Measurements from ENCODE around the gene ZNF628.
"Not testable (repeated sequence)": the region's sequence is repeated elsewhere in the genome, so short reads cannot be mapped to it uniquely, and the experiment has no call there.

The ZNF628 gene

DNA sequence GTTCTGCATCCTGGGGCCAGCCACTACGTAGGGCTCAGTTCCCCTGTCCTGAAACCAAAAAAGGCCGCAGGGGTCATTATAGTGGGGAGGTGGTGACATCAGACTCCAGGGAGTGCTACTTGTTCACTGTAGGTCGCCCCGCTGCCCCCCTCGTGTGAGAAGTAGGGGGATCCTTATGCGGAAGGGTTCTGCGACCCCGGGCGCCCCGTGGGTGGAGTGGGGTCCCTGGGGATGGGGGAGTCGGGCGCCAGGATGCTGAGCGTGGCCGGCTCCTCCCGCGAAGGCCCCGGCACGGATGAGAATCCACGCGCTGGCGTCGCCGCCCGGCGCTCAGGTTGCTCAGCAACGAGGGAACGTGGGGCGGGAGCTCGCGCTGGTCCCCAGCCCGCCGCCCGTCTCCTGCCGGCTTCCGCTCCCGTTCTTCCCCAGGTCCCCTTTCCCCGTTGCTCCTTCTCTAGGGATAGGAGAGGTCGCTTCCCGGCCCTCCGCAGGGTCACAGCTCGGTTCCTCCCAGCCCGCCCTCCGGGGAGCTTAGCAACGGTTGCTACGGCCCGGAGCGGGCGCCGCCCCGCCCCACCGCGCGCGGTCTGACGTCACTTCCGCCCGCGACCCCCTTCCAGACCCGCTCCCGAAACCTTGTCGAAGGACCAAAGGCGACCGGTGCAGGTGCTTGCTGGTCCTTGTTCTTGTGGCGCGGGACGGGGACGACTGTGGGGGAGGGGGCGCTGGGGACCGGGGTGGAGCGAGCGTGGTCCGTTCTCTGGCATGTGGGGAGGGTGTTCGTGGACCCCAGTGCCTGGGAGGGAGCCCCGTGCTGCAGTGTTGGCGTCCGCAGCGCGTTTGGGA is 8.4 kb downstream of the ZNF628 start, which contains the start of gene NAT14:
NAT14 (plus strand) TSS at position 596 of the 846 bp plus-strand sequence. CDS start 521 bp downstream, outside the sequence.
- DNase-seq (ENCODE audit: low spot score): peak; percentile 38

DNA sequence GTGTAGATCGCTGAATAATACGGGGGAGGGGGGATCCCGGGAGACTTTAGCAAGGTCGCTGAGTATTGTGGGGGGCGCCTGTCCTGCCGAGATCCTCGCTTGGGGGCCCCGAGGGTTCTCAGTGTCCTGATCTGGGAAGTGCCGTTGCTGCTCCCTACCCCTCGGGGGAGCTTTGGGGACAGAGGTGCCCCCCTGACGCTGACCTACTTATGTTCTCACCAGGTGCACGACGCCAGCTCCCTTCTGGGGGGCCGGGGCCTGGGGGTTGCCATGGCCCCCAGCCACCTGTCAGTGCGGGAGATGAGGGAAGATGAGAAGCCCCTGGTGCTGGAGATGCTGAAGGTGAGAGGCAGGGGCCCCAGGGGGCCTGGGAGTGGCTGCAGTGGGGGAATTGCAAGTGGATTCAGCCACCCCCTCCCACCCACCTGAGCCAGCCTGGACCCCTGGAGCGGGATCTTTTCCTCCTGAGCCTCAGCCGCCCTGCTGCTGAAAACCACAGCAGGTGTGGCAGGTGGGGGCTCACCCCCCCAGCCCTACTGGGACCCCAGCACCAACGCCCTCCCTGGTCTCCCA is 9.1 kb downstream of the ZNF628 start:
- DNase-seq (ENCODE audit: low spot score): no peak

DNA sequence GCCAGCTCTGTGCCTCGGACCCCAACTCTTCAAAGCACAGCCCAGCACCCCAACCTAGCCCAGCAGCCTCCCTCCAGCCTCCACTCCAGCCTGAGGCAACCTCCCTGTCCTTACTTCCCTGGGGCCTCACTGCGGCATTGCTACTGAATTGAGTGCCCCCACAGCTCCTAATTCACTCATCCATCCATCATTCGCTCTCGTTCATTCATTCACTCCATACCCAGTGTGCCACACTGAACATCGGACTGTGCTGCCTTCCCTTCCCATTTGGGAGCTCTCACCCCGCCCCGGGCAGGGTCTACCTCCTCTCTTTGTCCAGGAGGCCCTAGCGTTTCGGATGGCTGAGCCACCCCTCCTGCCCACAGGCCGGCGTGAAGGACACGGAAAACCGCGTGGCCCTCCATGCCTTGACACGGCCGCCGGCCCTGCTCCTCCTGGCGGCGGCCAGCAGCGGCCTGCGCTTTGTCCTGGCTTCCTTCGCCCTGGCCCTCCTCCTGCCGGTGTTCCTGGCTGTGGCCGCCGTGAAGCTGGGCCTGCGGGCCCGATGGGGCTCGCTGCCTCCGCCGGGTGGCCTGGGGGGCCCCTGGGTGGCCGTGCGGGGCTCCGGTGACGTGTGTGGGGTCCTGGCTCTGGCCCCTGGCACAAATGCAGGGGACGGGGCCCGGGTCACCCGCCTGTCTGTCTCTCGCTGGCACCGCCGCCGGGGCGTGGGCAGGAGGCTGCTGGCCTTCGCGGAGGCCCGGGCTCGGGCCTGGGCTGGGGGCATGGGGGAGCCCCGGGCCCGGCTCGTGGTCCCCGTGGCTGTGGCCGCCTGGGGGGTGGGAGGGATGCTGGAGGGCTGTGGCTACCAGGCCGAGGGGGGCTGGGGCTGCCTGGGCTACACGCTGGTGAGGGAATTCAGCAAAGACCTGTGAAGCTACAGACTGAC is 9.9 kb downstream of the ZNF628 start:
- no peak for DNase-seq (ENCODE audit: low spot score)

DNA sequence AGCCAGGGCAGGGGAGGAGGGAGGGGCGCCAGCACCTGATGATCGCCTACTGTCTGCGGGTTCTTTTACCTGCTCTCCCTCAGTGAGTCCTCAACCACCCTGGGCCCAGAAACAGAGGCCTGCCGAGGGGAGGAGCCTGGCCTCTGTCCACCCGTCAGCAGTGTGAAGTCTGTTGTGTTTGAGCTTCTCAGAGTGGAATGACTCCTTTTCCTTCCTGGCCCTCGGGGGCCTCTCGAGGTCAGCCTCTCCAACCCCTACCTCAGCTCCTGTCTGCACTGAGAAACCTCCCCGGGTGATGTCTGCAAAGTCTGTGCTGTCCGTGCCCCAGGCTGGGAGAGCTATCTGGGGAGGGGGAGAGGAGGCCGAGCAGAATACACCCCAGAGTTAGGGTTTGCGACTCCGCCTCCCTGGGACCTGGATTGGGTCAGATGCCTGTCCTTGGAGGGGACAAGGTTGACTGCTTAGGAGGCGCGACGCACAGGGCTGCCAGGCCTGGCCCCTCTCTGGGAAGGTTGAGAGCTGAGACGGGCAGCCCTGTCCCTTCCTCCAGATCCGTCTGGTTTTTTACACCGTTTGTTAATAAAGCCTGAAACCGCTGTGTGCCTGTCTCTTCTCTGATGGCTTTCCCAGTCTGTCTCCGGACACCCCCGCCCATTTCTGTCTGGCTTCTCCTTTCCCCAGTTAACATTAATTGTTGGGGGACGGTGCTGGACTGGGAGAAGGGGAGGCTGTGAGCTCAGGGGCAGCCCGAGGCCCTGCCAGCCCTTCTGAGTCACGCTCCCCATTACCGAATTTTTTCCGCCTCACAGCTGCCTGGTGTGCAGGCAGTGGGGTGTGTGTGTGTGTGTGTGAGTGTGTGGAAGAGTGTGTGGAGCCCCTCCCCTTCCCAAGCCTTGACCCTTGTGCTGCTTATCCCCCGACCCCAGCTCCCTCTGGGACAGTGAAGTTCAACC is 10.8 kb downstream of the ZNF628 start:
- no peak for DNase-seq (ENCODE audit: low spot score)

DNA sequence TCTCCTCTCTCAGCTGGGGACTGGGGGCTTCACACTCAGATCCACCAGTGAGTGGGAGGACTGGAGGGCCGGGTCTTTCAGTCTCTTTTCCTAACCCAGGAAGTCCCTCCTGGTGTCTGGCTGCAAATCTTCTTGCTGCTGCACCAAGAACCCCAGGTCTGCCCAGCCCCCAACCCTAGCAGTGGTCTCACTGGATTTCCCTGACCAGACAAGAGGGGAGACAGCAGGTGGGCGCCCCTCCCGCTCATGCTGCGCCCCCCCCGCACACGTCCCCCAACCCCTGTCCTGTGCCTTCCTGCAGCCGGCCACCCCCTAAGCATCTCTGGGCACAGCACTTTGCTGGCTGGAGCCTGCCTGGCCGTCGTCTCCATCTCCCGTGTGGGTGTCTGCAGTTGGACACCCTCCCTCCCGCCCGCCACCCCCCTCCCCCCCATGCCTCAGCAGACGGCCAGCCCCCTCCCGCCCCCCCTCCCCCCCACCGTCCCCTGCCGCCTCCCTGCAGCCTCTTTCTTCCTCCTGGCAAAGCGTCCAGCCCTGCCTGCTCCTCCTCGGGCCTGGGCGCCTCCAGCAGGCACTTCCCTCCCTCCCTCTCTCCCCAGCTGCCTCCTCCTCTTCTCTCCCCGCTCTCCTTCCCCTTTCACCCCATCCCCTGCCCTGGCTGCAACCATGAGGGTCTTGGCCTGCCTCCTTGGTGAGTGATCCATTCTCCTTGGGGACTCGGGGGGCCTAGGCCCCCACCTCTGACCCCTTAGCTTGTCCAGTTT is 11.7 kb downstream of the ZNF628 start, which contains the start of gene SSC5D:
SSC5D (plus strand) TSS at position 513 of the 764 bp plus-strand sequence; CDS start at position 667, 154 bp downstream.
- DNase-seq (ENCODE audit: low spot score): no peak

DNA sequence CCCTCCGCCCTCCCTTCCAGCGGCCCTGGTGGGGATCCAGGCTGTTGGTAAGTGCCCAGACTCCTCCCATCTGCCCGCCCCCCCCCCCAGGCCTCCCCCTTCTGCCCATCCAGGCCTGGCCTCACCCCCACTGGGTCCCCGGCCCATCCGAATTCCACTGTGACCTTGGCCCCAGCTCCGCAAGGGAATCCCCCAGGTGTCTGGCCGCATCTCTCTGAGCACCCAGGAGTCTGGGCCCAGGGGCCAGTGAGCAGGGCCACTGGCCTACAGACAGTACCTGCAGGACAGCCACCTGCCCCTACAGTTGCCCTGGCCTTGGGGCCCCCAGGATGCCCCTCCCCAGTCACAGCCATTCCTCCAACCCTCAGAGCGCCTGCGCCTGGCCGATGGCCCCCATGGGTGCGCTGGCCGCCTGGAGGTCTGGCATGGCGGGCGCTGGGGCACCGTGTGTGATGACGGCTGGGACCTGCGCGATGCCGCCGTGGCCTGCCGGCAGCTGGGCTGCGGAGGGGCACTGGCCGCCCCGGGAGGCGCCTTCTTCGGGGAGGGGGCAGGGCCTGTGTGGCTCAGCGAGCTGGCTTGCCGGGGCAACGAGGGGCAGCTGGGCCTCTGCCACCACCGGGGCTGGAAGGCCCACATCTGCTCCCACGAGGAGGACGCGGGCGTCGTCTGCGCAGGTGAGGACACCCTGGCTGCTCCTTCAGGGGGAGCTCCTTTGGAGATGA is 12.7 kb downstream of the ZNF628 start:
- no peak for DNase-seq (ENCODE audit: low spot score)

DNA sequence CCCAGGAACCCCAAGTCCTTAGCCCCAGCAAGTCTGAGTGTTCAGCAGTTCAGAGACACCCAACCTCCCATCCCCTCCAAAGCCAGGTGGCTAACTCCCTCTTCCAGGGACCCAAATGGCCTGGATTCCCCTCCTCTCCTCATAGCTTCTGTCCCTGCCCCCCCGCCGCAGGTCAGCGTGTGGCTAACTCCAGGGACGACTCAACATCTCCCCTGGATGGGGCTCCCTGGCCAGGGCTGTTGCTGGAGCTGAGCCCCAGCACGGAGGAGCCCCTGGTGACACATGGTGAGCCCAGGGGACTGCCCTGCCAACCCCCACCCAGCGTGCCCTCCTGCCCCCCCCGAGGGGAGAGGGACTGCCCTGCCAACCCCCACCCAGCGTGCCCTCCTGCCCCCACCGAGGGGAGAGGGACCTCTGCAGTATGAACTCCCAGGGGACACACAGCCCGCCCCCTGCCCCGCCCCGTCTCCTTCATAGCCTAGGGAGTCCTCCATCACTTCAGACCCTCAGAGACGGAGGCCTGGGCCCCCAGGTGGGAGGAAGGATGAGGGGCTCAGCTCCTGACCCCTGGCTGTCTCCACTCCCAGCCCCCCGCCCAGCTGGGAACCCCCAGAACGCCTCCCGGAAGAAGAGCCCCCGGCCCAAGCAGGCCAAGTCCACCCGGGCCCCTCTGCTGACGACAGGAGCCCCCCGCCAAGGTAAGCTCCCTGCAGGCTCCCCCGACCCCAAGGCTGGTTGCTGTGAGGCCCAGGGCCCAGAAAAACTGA is 13.5 kb downstream of the ZNF628 start:
- no peak for DNase-seq (ENCODE audit: low spot score)

DNA sequence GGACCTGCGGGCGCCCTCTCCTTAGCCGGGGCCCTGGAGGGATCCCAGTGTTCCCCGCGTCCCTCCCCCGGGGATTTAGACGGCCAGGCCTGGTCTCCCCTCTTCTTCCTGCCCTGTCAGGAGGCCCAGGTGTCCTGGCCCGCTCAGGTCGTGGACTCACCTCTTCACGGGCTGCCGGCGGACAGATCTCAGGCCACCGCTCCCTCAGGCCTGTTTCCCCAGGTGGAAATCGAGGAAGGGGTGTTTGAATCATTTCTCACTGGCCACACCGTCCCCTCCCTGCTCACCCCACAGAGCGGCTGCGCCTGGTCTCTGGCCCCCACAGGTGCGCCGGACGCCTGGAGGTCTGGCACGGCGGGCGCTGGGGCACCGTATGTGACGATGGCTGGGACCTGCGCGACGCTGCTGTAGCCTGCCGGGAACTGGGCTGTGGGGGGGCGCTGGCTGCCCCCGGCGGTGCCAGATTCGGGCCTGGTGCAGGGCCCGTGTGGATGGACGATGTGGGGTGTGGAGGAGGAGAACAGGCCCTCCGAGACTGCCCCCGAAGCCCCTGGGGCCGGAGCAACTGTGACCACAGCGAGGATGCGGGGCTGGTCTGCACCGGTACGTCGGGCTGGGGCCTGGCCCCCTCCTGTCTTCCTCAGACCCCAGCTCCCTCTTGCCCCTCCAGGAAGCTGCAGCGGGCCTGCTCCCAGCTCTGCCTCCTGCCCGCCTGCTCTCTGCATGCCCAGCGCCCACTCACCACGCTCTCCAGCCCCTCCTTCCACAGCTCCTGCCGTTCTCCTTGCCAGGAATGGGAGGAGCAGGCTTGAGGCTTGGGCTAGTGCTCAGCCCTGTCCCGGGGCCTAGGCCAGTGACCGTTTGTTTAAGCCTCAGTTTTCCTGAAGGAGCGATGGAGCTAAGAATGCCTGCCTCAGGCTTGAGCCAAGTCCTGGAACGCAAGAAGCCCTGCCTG is 14.3 kb downstream of the ZNF628 start:
- no peak for DNase-seq (ENCODE audit: low spot score)

DNA sequence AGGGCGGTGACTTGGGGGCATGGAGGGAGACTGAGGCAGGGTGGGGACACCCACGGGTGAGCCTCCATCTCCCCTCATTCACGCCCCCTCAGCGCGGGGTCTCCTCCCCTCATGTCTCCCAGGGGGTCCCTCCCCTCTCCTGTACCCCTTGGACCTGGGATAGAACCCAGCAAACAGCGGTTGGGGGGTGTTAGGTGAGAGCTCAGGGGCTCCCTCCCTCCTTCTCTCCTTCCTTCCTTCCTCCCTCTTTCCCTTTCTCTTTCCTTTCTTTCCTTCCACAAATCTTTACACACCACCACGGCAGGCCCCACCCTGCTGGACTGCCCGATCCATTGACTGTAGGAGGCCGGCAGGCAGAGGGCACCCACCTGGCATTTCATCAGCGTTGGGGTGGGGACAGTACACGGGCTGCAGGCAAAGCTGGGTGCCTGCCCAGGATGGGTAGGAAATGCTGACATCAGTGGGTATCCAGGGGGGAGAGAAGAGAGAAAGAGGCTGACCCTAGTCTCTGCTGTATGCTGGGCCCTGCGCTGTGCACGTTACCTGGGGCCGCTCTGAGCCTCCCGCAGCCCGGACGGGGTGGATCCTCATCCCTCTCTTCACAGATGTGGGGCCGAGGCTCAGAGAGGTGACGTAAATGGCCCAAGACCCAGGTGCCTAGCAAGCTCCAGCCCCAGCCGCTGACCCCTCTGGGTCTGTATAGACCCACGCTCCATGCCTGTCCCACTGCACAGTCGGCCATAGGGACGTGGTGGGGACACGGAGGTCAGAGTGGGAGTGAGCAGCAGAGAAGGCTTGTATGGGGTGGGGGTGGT is 15.3 kb downstream of the ZNF628 start:
- DNase-seq (ENCODE audit: low spot score): no peak

DNA sequence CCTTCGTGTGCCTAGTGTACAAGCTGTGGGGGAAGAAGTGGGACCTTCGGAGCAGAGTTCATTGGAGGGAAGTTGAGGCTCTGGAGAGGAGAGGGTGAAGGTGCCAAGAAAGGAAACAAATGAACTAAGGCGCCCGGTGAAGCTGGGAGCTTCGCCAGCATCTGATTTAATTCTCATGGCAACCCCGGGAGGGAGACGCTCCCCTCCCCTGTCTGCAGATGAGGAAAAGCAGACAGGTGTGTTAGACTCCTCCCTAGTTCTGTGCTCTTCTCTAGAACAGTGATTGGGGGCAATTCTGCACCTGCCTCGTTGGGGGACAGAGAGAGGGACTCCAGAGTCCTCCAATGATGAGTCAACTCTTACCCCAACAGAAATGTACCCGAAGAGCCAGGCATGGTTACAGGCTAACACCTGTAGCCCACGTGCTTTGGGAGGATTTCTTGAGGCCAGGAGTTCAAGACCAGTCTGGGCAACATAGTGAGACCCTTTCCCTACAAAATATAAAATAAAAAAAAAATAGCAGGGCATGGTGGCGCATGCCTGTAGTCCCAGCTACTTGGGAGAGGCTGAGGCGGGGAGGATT is 16.0 kb downstream of the ZNF628 start:
- DNase-seq (ENCODE audit: low spot score): no peak

DNA sequence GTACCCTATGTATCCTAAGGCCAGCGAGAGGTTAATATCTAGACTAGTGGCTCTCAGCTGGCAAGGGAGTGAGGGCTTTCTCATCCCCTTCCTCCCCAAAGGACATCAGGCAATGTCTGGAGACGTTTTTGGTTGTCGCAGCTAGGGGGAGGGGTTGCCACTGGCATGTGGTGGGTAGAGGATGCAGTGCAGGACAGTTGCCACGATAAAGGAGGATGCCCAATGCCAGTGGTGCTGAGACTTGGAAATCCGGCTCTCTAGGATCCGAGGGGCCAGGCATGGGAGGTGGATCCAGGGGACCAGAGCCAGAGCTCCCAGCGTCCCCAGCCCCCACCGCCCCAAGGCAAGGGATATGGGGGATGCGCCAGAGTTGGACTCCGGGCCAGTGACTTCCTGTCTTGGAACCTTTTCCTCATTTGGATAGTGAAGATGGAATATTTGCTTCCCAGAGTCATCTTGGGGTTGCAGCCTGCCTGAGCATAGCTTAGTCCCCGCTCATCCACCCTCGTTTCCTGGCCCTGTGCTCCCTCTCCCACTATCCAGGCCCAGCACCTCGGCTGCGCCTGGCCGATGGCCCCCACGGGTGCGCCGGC is 16.7 kb downstream of the ZNF628 start:
- no peak for DNase-seq (ENCODE audit: low spot score)

DNA sequence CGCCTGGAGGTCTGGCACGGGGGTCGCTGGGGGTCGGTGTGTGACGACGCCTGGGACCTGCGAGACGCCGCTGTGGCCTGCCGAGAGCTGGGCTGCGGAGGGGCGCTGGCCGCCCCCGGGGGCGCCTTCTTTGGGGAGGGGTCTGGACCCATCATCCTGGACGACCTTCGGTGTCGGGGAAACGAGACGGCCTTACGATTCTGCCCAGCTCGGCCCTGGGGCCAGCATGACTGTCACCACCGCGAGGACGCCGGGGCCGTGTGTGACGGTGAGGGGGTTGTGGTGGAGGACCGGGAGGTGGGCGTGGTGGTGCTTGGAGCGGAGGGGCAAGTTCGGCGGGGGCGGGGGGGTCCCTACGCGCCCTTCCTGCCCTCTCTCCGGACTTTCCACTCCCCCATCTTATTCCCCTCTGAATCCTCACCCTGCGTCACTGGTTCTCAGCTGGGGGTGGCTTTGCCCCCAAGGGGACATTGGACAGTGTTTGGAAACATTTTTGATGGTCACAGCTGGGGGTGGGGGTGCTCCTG is 17.3 kb downstream of the ZNF628 start:
- no peak for DNase-seq (ENCODE audit: low spot score)

DNA sequence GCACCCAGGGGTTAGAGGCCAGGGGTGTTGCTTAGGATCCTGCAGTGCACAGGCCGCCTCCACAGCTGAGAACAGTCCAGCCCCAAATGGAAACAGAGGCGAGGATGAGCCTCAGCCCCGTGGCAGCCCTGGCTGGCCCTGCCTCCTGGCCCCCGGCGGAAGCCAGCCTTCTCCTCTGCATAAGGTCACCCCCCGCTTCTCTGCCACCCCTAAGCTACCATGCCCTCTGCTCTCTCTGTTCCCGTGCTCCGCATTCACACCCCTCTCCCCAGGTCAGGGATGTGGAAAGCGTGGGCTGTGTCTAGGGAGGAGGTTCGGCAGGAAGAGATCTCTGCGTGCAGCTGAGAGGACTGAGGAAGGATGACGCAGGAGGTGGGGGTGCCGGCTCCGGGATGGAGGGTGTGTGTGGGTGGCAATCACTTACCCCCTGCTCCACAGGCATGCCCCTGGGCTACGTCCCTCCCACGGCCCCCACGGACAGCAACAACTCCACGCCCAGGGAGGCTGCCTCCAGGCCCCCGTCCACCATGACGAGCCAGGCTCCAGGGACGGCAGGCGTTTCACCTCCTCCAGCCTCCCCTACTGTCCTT is 17.9 kb downstream of the ZNF628 start:
- no peak for DNase-seq (ENCODE audit: low spot score)

DNA sequence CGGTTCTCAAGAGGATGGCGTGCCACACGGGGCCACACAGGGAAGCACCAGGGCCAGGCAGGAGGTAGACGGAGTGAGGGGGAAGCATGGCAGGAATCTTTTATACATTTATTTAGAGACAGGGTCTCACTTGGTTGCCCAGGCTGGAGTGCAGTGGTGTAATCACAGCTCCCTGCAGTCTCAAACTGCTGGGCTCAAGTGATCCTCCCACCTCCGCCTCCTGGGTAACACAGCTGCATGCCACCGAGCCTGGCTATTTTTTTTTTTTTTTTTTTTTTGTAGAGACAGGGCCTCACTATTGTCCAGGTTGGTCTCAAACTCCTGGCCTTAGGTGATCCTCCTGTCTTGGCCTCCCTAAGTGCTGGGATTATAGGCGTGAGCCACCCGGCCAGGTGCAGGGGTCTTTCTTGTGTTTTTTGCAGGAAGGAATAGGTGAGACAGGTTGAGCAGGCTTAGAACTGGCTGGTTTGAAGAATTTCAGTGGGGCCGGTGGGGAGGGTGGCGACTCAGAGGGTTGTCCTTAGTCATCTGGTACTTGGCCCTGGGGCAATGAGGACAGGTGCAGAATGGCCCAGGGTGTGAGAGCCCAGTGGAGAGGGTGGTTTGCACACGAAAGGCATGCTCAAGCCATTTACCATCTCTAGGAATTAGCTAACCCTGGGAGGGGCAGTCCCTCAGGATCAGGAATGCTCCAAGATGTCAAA is 19.4 kb downstream of the ZNF628 start:
- DNase-seq (ENCODE audit: low spot score): no peak

DNA sequence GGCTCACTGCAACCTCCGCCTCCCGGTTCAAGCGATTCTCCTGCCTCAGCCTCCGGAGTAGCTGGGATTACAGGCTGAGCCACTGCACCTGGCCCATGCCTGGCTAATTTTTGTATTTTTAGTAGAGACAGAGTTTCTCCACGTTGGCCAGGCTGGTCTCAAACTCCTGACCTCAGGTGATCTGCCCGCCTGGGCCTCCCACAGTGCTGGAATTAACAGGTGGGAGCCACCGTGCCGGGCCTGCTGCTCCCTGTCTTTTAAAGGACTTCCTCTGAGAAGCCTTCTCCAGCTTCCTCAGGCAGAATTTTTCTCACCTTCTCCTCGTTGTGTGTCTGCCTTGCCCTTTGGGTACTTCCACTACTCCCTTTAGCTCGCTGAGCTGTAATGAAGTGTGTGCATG is 20.4 kb downstream of the ZNF628 start:
- DNase-seq (ENCODE audit: low spot score): not testable (repeated sequence)
